ENCODE results near the gene ARID1B.

Gene ARID1B

GRCh38 chr6:157253699-157254098, 476.5 kb downstream of the ARID1B start:
- TF ChIP-seq ZBTB20 (tag by site-specific recombination; IDR thresholded peaks at IDR 0.05) (no peak), REST (tag by site-specific recombination; IDR thresholded peaks at IDR 0.05) (peak; percentile 64)
- Histone ChIP-seq H3K36me3 (ENCODE audit: control insufficient read depth in 2 of 2, insufficient read depth in 1 of 2, low read length in 2 of 2) (no peaks in the 10 kb centered on the region), H3K9me3 (ENCODE audit: control insufficient read depth, insufficient read depth, low read depth, low read length) (no peaks in the 10 kb centered on the region), H3K4me3 (ENCODE audit: low read depth, low read length) (no peak overlapping the region), H3K4me1 (ENCODE audit: control insufficient read depth, insufficient read depth, low read length) (no peaks in the 10 kb centered on the region), H3K27ac (ENCODE audit: extremely low read depth, low read depth, low read length) (no peak overlapping the region)
- POLR2A ChIA-PET: interaction anchor here (0.6 kb wide), 2 partner anchors 232 to 1702 kb away, joined by 3 to 6 read pairs; no protein-coding TSS in a partner anchor
- CTCF ChIA-PET: interaction anchor here (0.6 kb wide), 1 partner anchor 359 kb away, joined by 3 read pairs; no protein-coding TSS in a partner anchor

GRCh38 chr6:157254538-157254937, 477.4 kb downstream of the ARID1B start:
- TF ChIP-seq RBAK (tag by site-specific recombination; IDR thresholded peaks at IDR 0.05) (no peak), ZNF280D (tag by site-specific recombination; IDR thresholded peaks at IDR 0.05) (no peak), ZNF521 (tag by site-specific recombination; IDR thresholded peaks at IDR 0.05) (no peak), ZNF416 (tag by site-specific recombination; IDR thresholded peaks at IDR 0.05) (no peak), ZNF174 (tag by site-specific recombination; IDR thresholded peaks at IDR 0.05) (no peak), ZNF596 (tag by site-specific recombination; IDR thresholded peaks at IDR 0.05) (no peak), ZNF571 (tag by site-specific recombination; IDR thresholded peaks at IDR 0.05) (no peak), ZNF133 (tag by site-specific recombination; IDR thresholded peaks at IDR 0.05) (no peak), ZNF645 (tag by site-specific recombination; IDR thresholded peaks at IDR 0.05) (no peak), ZNF121 (tag by site-specific recombination; IDR thresholded peaks at IDR 0.05) (no peak), ATF2 (tag by site-specific recombination; IDR thresholded peaks at IDR 0.05; ENCODE audit: low read depth) (no peak), IKZF3 (tag by site-specific recombination; IDR thresholded peaks at IDR 0.05) (no peak), ZNF211 (tag by site-specific recombination; IDR thresholded peaks at IDR 0.05; ENCODE audit: low read depth) (no peak), ZNF132 (tag by site-specific recombination; IDR thresholded peaks at IDR 0.05; ENCODE audit: borderline replicate concordance) (no peak), ZNF354C (tag by site-specific recombination; IDR thresholded peaks at IDR 0.05; ENCODE audit: borderline replicate concordance, low read depth) (no peak)
- Histone ChIP-seq H3K4me3 (ENCODE audit: low read depth, low read length) (no peak overlapping the region), H3K27ac (ENCODE audit: extremely low read depth, low read depth, low read length) (no peak overlapping the region), H3K9me3 (ENCODE audit: control insufficient read depth, insufficient read depth, low read depth, low read length) (no peaks in the 10 kb centered on the region), H3K36me3 (ENCODE audit: control insufficient read depth in 2 of 2, insufficient read depth in 1 of 2, low read length in 2 of 2) (no peaks in the 10 kb centered on the region), H3K4me1 (ENCODE audit: control insufficient read depth, insufficient read depth, low read length) (no peaks in the 10 kb centered on the region)
- ChIA-PET POLR2A (interaction anchor here (0.7 kb wide), 1 partner anchor 9 kb away, joined by 3 read pairs; no protein-coding TSS in a partner anchor), CTCF (interaction anchor here (0.9 kb wide), 1 partner anchor 19 kb away, joined by 3 read pairs; no protein-coding TSS in a partner anchor)

Data from HEK293 (cell line).